HG03520 (cell line): ENCODE results near the gene TGM2.

Experiments used
- ATAC-seq: cut with Tn5 transposase; IDR thresholded peaks from one replicate; pipeline ENCODE4 v1.9.1; 2021; ENCODE audit warnings: mild to moderate bottlenecking, moderate library complexity; ENCODE audit not compliant: unreplicated experiment

TGM2 gene

GRCh38 chr20:38146628-38147027, 18.4 kb downstream of the TGM2 start:
- ATAC-seq: no peak

DNA sequence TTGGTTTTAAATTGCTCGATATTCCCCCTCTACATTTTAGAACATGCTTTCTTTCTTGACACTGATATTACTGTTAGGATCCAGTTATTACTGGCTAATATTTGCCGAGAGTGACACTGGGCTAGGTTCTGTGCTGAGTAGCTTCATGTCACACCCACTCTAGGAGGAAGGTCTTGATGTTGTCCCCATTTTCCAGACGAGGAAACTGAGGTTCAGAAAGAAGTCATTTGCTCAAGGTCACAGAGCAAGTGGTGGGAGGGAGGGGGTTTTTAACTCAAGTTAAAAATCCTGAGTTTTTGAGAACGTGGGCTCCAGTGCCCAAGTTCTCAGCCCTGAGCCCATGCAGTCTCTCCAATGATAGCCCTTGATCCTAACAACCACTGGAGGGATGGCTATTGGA, 18.9 kb downstream of the TGM2 start:
- no peak for ATAC-seq

DNA sequence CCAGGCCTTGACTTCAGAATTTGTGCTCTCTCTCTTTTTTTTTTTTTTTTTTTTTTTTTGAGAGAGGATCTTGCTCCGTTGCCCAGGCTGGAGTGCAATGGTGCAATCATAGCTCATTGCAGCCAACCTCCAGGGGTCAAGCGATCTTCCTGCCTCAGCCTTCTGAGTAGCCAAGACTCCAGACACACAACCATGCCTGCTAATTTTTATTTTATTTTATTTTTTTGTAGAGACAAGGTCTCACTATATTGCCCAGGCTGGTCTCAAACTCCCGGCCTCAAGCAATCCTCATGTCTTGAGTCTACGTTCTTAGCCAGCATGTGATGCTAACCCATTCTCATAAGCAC, 19.4 kb downstream of the TGM2 start:
- no peak for ATAC-seq

DNA sequence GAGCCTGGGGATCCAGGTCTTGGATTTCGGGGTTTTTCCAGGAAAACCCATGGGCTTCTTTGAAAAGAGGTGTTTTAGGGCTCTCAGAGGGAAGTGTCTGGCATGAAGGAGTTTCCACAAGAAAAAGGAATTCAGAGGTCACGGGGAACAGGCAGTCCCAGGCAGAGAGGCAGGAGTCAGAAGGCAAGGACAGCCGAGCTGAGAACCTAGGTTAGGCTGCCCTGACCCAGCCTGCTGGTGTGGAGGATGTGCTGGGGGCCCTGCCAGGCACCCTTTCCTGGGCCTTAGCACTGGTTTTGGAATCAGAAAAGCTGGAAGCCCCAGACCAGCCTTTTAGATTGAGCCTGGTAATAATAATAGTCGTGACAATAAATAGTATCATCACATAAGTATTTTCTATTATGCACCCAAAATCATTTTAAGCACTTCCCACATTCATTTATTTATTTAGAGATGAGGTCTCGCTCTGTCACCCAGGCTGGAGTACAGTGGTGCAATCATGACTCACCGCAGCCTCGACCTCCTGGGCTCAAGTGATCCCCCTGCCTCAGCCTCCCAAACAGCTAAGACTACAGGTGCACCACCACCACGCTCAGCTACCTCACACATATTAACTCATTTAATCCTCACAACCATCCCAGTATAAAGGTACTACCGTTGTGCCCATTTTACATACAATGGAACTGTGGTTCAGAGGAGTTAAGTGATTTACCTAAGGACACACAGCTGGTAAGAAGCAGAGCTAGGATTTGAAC, 19.9 kb downstream of the TGM2 start:
- no peak for ATAC-seq

GRCh38 chr20:38144598-38144973, 20.5 kb downstream of the TGM2 start:
- ATAC-seq: no peak

DNA sequence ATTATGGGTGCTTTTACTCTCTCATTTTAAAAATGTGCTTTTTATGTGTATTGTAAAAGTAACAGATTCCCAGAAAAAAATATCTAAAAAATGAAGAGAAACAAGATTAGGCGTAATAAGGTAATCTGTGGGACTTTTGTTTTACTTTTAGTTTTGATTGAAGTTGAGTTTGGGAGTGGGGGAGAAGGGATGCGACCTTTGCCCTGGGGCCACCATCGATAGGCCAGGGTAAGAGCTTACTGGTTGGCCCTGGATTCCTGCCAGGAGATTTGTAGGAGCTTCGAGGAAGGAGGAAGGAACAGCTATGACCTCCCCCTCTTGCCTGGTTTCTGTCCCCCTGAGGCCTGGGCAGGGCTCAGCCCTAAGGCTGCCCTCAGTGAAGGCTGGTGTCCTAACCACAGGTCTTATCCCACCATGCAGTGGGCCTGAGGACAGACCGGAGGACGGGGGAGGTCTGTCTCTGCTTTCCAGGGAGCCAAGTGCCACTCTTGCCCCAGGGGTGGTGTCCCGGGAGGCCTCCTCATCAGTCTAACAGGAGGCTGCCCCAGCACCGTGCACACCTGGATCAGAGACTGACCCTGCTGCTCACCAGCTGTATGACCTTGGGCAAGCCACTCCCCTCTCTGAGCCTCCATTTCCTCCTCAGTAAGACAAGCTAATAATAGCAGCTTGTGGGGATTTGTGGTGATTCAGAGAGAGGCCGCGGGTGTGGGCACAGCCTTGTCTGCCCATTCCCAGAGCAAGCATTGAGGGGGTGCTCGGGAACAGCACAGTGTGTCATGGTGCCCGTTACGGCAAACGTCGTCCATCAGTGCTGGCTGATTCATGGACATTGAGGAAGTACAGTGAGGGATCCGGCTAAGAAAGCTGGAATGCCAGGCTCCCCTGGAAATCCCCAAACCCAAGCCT, 21.2 kb downstream of the TGM2 start:
- no peak for ATAC-seq

- ATAC-seq: no peak
These were observed 21.8 kb downstream of the TGM2 start for GRCh38 chr20:38143238-38143645.

- ATAC-seq: no peak
These were observed 23.1 kb downstream of the TGM2 start for GRCh38 chr20:38141889-38142494.

DNA sequence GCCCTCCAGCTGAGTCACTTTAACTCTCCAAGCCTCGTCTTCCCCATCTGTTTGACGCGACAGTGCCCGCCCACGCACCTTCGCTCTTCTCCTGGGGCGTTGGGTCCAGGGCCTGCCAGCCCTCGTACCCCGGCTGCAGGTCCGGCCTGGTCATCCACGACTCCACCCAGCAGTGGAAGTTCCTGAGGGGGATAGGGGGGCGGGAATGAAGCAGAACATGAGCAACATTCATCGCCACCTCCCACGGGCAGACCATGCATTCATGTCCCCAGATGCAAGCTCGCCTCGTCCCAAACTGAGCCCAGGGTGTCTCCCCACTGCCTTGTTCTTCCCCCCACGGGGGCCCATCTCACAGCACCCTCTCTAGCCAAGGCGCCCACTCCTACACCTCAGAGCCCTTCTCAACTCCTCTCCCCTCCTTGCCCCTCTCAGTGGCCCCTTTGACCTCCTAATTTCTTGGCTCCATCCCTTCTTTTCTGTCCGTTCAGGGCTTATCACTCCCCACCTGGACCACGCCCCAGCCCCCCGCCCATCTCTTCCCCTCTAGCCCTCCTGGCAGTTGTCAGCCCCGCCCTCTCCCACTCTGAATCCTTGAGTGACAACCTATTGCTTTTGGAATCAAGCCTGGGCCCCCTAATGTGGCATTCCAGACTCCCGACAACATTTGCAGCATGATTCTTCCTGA, 23.7 kb downstream of the TGM2 start:
- ATAC-seq: no peak

DNA sequence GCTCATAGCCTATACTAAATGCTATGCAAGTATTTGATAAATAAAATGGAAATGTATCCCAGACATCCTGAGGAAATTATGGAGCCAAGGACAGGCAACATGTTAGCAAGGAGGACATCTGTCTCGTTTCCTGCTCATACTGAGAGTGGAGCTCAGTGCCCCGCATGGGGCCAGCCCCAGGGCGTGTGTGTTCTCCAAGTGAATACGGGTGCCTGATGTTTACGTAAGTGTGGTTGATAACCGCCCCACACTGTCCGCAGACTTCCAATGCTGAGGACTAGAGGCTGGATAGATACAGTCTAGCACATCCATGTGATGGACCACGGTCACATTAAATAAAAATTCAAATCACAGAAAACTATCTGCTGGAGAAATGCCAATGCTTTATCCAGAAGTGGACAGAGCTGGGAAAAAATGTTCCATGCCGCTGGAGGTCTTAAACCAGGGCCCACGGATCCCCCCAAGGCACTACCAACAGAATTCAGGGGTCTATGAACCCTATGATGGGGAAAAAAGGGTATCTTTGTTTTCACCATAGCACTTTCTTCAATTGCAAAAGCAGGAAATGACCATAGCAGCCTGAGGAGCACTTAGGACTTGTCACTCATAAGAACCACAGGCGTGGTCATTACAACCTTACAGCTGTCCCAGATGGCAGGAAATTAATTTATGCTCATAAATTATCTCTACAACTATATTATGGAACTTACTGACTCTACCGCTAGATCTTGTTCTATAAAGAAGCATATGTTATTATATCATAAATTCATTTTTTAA, 24.9 kb downstream of the TGM2 start:
- ATAC-seq: no peak

DNA sequence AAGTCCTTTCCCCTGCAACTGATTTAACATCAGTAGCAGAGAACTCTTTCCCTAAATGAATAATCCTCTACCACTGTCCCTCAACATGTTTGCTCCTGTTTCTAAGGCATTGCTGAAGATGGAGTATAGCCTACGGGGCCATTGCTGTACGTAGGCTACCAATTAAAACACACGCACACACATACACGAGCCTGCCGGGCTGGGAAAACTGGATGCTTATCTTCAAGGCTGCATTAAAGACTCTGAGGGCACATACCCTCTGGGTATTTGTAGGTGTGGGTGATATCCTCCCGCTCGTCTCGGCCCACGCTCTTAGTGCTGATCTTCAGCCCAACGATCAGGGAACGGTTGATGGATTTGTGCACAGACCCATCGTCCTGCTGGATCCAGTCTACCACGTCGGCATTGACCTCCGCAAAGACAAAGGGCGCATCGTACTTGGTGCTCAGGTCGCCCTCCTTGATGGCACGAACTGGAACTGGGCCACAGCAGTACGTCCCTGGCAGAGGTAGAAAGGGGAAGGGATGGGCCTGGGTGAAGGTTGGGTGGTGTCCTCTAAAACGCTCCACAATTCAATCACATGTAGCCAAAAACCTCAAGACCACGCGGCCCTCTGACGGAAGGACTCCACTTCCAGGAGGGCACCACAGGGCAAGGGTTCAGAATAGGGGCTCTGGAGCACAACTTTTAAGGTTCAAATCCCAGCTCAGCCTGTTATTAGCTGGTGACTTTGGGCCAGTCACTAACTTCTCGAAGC, 25.7 kb downstream of the TGM2 start:
- ATAC-seq: no peak

- ATAC-seq: no peak
These were observed 26.8 kb downstream of the TGM2 start for GRCh38 chr20:38138086-38138778.

GRCh38 chr20:38137441-38138037, 27.5 kb downstream of the TGM2 start:
- no peak for ATAC-seq

- ATAC-seq: no peak
These were observed 28.4 kb downstream of the TGM2 start for GRCh38 chr20:38136421-38137245.

GRCh38 chr20:38135651-38136420, 29.2 kb downstream of the TGM2 start:
- ATAC-seq: no peak

- no peak for ATAC-seq
These were observed 29.8 kb downstream of the TGM2 start for GRCh38 chr20:38135271-38135650.
